GM21526 (cell line): Measurements from ENCODE around the gene CSN2.
A peak's percentile ranks its signal among the peaks of the same experiment; 100 is the strongest.
"Not testable (repeated sequence)": the region's sequence is repeated elsewhere in the genome, so short reads cannot be mapped to it uniquely, and the experiment has no call there.

Source experiments
- ATAC-seq: cut with Tn5 transposase; IDR thresholded peaks from one replicate; pipeline ENCODE4 v1.9.1; 2021; ENCODE audit warnings: moderate library complexity; ENCODE audit not compliant: unreplicated experiment, low FRiP score

The CSN2 gene

GRCh38 chr4:69965628-69966027 is at the start of gene CSN2:
CSN2 (minus strand) TSS chr4:69965728; CDS start chr4:69960995, 4,733 bp downstream.
- ATAC-seq, result no peak

GRCh38 chr4:70008771-70009170 is 43.2 kb upstream of the CSN2 start:
- no peak for ATAC-seq

GRCh38 chr4:70002507-70002906 is 37.0 kb upstream of the CSN2 start:
- ATAC-seq, result no peak

- no peak for ATAC-seq
Observed at GRCh38 chr4:70000711-70001110, 35.2 kb upstream of the CSN2 start.

GRCh38 chr4:69999420-69999819 is 33.9 kb upstream of the CSN2 start:
- no peak for ATAC-seq

GRCh38 chr4:69995526-69996016 is 30.0 kb upstream of the CSN2 start, which contains the start of gene STATH:
STATH (plus strand) TSS chr4:69995966; CDS start chr4:69998438, 2,472 bp downstream.
- no peak for ATAC-seq

- ATAC-seq, result no peak
Observed at GRCh38 chr4:69994782-69995181, 29.3 kb upstream of the CSN2 start.

GRCh38 chr4:69991016-69991415 is 25.5 kb upstream of the CSN2 start:
- ATAC-seq, result no peak

- no peak for ATAC-seq
Observed at GRCh38 chr4:69986663-69987062, 21.1 kb upstream of the CSN2 start.

- ATAC-seq, result no peak
Observed at GRCh38 chr4:69984030-69984443, 18.5 kb upstream of the CSN2 start.

- ATAC-seq, result no peak
Observed at GRCh38 chr4:69977582-69977981, 12.1 kb upstream of the CSN2 start.

- no peak for ATAC-seq
Observed at GRCh38 chr4:69974631-69975030, 9.1 kb upstream of the CSN2 start.

- ATAC-seq, result no peak
Observed at GRCh38 chr4:69970071-69970470, 4.5 kb upstream of the CSN2 start.

- no peak for ATAC-seq
Observed at GRCh38 chr4:69957209-69957608, 8.3 kb downstream of the CSN2 start.

GRCh38 chr4:69951602-69952001 is 13.9 kb downstream of the CSN2 start:
- no peak for ATAC-seq

- ATAC-seq, result no peak
Observed at GRCh38 chr4:69936566-69936965, 29.0 kb downstream of the CSN2 start.

- no peak for ATAC-seq
Observed at GRCh38 chr4:69934150-69934549, 31.4 kb downstream of the CSN2 start.

- ATAC-seq, result no peak
Observed at GRCh38 chr4:69930768-69931167, 34.8 kb downstream of the CSN2 start, which contains the start of gene CSN1S1. CSN1S1 (plus strand) TSS chr4:69931068; CDS start chr4:69932556, 1,488 bp downstream.

- ATAC-seq, result not testable (repeated sequence)
Observed at GRCh38 chr4:69923782-69924410, 41.6 kb downstream of the CSN2 start.

GRCh38 chr4:69920874-69921273 is 44.7 kb downstream of the CSN2 start:
- no peak for ATAC-seq

- peak; percentile 75 for ATAC-seq
Observed at GRCh38 chr4:69910016-69910782, 55.3 kb downstream of the CSN2 start.

- ATAC-seq, result peak; percentile 48
Observed at GRCh38 chr4:69909195-69909594, 56.3 kb downstream of the CSN2 start.
